ENCODE results near the gene HYAL3. TPM values are rescaled to one million over a fixed set of nuclear protein-coding genes. Genes with fewer than 3 reads are reported as not detected.
A peak's percentile ranks its signal among the peaks of the same experiment; 100 is the strongest.

Gene HYAL3
- total RNA-seq, 2 donors from 2014 or later: 2.6 to 3.3 TPM

GRCh38 chr3:50323614-50324199 is 24.5 kb upstream of the HYAL3 start:
- Mint-ChIP-seq H3K27ac (no peak overlapping the region), H3K36me3 (ENCODE audit: low read depth) (peaks cover 20% of the 10 kb centered on the region), H3K27me3 (ENCODE audit: insufficient read depth) (no peaks in the 10 kb centered on the region), H3K9me3 (no peaks in the 10 kb centered on the region), H3K4me1 (peaks cover 34% of the 10 kb centered on the region), H3K4me3 (no peak overlapping the region)
- DNase-seq: no peak
- H3K4me3 ChIP-seq (ENCODE audit: low read length): no peak overlapping the region
- H3K27ac ChIP-seq (ENCODE audit: low read depth, low read length): no peak overlapping the region
- H3K4me1 ChIP-seq (ENCODE audit: control insufficient read depth, insufficient read depth, low read length): peaks cover 27% of the 10 kb centered on the region
- no peak overlapping the region for H3K9ac ChIP-seq (ENCODE audit: extremely low read depth, low read length, poor library complexity, severe bottlenecking)
- 85 to 89% methylated on average over 5 of the region's 5 CpGs for WGBS, 2 experiments (ENCODE audit: insufficient coverage in 1 of 2, insufficient read length in 1 of 2)
- H3K27me3 ChIP-seq (ENCODE audit: control insufficient read depth, insufficient read depth, low read length, poor library complexity, severe bottlenecking): no peaks in the 10 kb centered on the region
- H3K9me3 ChIP-seq (ENCODE audit: control insufficient read depth, low read length): no peaks in the 10 kb centered on the region
- peaks cover 47% of the 10 kb centered on the region for H3K36me3 ChIP-seq (ENCODE audit: control insufficient read depth, insufficient read depth, low read length)
- TF ChIP-seq, protein P1, sequence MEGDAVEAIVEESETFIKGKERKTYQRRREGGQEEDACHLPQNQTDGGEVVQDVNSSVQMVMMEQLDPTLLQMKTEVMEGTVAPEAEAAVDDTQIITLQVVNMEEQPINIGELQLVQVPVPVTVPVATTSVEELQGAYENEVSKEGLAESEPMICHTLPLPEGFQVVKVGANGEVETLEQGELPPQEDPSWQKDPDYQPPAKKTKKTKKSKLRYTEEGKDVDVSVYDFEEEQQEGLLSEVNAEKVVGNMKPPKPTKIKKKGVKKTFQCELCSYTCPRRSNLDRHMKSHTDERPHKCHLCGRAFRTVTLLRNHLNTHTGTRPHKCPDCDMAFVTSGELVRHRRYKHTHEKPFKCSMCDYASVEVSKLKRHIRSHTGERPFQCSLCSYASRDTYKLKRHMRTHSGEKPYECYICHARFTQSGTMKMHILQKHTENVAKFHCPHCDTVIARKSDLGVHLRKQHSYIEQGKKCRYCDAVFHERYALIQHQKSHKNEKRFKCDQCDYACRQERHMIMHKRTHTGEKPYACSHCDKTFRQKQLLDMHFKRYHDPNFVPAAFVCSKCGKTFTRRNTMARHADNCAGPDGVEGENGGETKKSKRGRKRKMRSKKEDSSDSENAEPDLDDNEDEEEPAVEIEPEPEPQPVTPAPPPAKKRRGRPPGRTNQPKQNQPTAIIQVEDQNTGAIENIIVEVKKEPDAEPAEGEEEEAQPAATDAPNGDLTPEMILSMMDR (conservative IDR thresholded peaks at IDR 0.05): no peak

- peaks cover 23% of the 10 kb centered on the region for H3K4me1 ChIP-seq (ENCODE audit: control insufficient read depth, insufficient read depth, low read length)
- H3K27me3 ChIP-seq (ENCODE audit: control insufficient read depth, insufficient read depth, low read length, poor library complexity, severe bottlenecking): no peaks in the 10 kb centered on the region
- no peak for DNase-seq
- TF ChIP-seq, protein P1 (conservative IDR thresholded peaks at IDR 0.05): no peak
- H3K4me3 ChIP-seq (ENCODE audit: low read length): no peak overlapping the region
- Mint-ChIP-seq H3K27ac (no peak overlapping the region), H3K27me3 (ENCODE audit: insufficient read depth) (no peaks in the 10 kb centered on the region), H3K9me3 (no peaks in the 10 kb centered on the region), H3K4me3 (peak overlapping the region; percentile 87), H3K36me3 (ENCODE audit: low read depth) (peaks cover 26% of the 10 kb centered on the region), H3K4me1 (peaks cover 35% of the 10 kb centered on the region)
- 81% methylated on average over 4 of the region's 4 CpGs; no CpG with 5 or more reads in 1 of the 2 experiments for WGBS, 2 experiments (ENCODE audit: insufficient coverage in 1 of 2, insufficient read length in 1 of 2)
- H3K27ac ChIP-seq (ENCODE audit: low read depth, low read length): no peak overlapping the region
- no peaks in the 10 kb centered on the region for H3K9me3 ChIP-seq (ENCODE audit: control insufficient read depth, low read length)
- H3K36me3 ChIP-seq (ENCODE audit: control insufficient read depth, insufficient read depth, low read length): peaks cover 52% of the 10 kb centered on the region
- H3K9ac ChIP-seq (ENCODE audit: extremely low read depth, low read length, poor library complexity, severe bottlenecking): no peak overlapping the region
Measured at GRCh38 chr3:50323092-50323600, 23.9 kb upstream of the HYAL3 start.

- DNase-seq: peak; percentile 82
- TF ChIP-seq, protein P1 (conservative IDR thresholded peaks at IDR 0.05): no peak
- Histone ChIP-seq H3K9me3 (ENCODE audit: control insufficient read depth, low read length) (no peaks in the 10 kb centered on the region), H3K9ac (ENCODE audit: extremely low read depth, low read length, poor library complexity, severe bottlenecking) (peak within 1 kb of the TSS; percentile 97), H3K4me3 (ENCODE audit: low read length) (peak within 1 kb of the TSS; percentile 100), H3K4me1 (ENCODE audit: control insufficient read depth, insufficient read depth, low read length) (peaks cover 23% of the 10 kb centered on the region), H3K27me3 (ENCODE audit: control insufficient read depth, insufficient read depth, low read length, poor library complexity, severe bottlenecking) (no peaks in the 10 kb centered on the region), H3K27ac (ENCODE audit: low read depth, low read length) (peak within 1 kb of the TSS; percentile 100), H3K36me3 (ENCODE audit: control insufficient read depth, insufficient read depth, low read length) (peaks cover 57% of the 10 kb centered on the region)
- WGBS, 2 experiments (ENCODE audit: insufficient coverage in 1 of 2, insufficient read length in 1 of 2): 47 to 57% methylated on average over 11 to 31 of the region's 31 CpGs
- Mint-ChIP-seq H3K4me3 (peak within 1 kb of the TSS; percentile 87), H3K9me3 (no peaks in the 10 kb centered on the region), H3K4me1 (peaks cover 35% of the 10 kb centered on the region), H3K27ac (peak within 1 kb of the TSS; percentile 99), H3K27me3 (ENCODE audit: insufficient read depth) (no peaks in the 10 kb centered on the region), H3K36me3 (ENCODE audit: low read depth) (peaks cover 29% of the 10 kb centered on the region)
Measured at GRCh38 chr3:50322386-50323091, 23.3 kb upstream of the HYAL3 start, which contains the start of gene HYAL2. HYAL2 (minus strand) TSS chr3:50322745; CDS start chr3:50320489, 2,256 bp downstream.

Data from endodermal cell (in vitro differentiated cells).